OCI-LY1 (cell line): ENCODE measurements around the gene PTPN14.

Experiments
- H2AFZ ChIP-seq: fragments of 200-600 bp; sonication (generic), shearing (Covaris generic); 2 replicates; pipeline ENCODE4 v1.6.0; 2014; ENCODE audit warnings: antibody characterized with exemption, mild to moderate bottlenecking, low read length
- H3F3A ChIP-seq: fragments of 200-600 bp; sonication (generic), shearing (Covaris generic); 2 replicates; pipeline ENCODE4 v1.6.0; 2014; ENCODE audit warnings: mild to moderate bottlenecking, antibody characterized with exemption, low read length, moderate library complexity; ENCODE audit not compliant: insufficient read depth
- H3K27ac ChIP-seq: fragments of 200-600 bp; sonication (generic); 2 replicates; pipeline ENCODE4 v1.5.1; 2014; ENCODE audit warnings: low read length, mixed run types, mild to moderate bottlenecking, low read depth; ENCODE audit not compliant: poor library complexity, severe bottlenecking
- H3K27me3 ChIP-seq: fragments of 200-600 bp; sonication (generic); 2 replicates; pipeline ENCODE4 v1.6.0; 2014; ENCODE audit warnings: antibody characterized with exemption, mild to moderate bottlenecking, low read length, moderate library complexity; ENCODE audit not compliant: insufficient read depth
- H3K36me3 ChIP-seq: fragments of 200-600 bp; sonication (generic); 2 replicates; pipeline ENCODE4 v1.6.1; 2014; ENCODE audit warnings: mild to moderate bottlenecking, antibody characterized with exemption, low read length, moderate library complexity, mixed read lengths; ENCODE audit not compliant: insufficient read depth
- H3K4me1 ChIP-seq: fragments of 200-600 bp; sonication (generic); 2 replicates; pipeline ENCODE4 v1.5.1; 2014; ENCODE audit warnings: mild to moderate bottlenecking, low read length, moderate library complexity; ENCODE audit not compliant: insufficient read depth, severe bottlenecking
- H3K4me2 ChIP-seq: fragments of 200-600 bp; sonication (generic), shearing (Covaris generic); 2 replicates; pipeline ENCODE4 v1.6.1; 2014; ENCODE audit warnings: low read length
- H3K4me3 ChIP-seq: fragments of 200-600 bp; sonication (generic); 2 replicates; pipeline ENCODE4 v1.5.1; 2014; ENCODE audit warnings: low read length, low read depth, mild to moderate bottlenecking, mixed read lengths; ENCODE audit not compliant: poor library complexity, severe bottlenecking
- H3K79me2 ChIP-seq: fragments of 200-600 bp; shearing (Covaris generic); 2 replicates; pipeline ENCODE4 v1.6.1; 2016; ENCODE audit warnings: mixed run types, low read length, mixed read lengths; ENCODE audit not compliant: insufficient read depth
- H3K9ac ChIP-seq: fragments of 200-600 bp; sonication (generic), shearing (Covaris generic); 2 replicates; pipeline ENCODE4 v1.6.1; 2014; ENCODE audit warnings: mild to moderate bottlenecking, low read length, mixed read lengths
- H3K9me2 ChIP-seq: fragments of 200-600 bp; sonication (generic), shearing (Covaris generic); 2 replicates; pipeline ENCODE4 v1.6.1; 2014; ENCODE audit warnings: low read depth, mild to moderate bottlenecking, low read length, mixed read lengths
- H3K9me3 ChIP-seq: fragments of 200-600 bp; shearing (Covaris generic); 2 replicates; pipeline ENCODE4 v1.6.1; 2014; ENCODE audit warnings: low read length, mixed read lengths
- H4K20me1 ChIP-seq: fragments of 200-600 bp; sonication (generic), shearing (Covaris generic); 2 replicates; pipeline ENCODE4 v1.6.0; 2016; ENCODE audit warnings: mild to moderate bottlenecking, low read length; ENCODE audit not compliant: insufficient read depth
- CTCF ChIP-seq: fragments of 200-600 bp; sonication (generic), shearing (Covaris generic); IDR thresholded peaks from 2 replicates; pipeline ENCODE4 v1.5.1; 2017; ENCODE audit warnings: mild to moderate bottlenecking, antibody characterized with exemption, low read length, moderate library complexity, mixed read lengths
- EZH2 ChIP-seq: fragments of 200-600 bp; sonication (generic), shearing (Covaris generic); IDR thresholded peaks from 2 replicates; pipeline ENCODE4 v1.8.0; 2017; ENCODE audit warnings: borderline replicate concordance, mixed run types, mild to moderate bottlenecking, antibody characterized with exemption, low read length, moderate library complexity, mixed read lengths

PTPN14 gene

GRCh38 chr1:214574598-214575411 lies 23.4 kb upstream of the PTPN14 start:
- H3K79me2 ChIP-seq = no peaks in the 10 kb centered on the region
- H3K27ac ChIP-seq = no peak overlapping the region
- TF ChIP-seq CTCF (no peak), EZH2 (no peak)
- H3K9ac ChIP-seq = no peak overlapping the region
- H3K9me2 ChIP-seq = no peaks in the 10 kb centered on the region
- H3F3A ChIP-seq = no peaks in the 10 kb centered on the region
- no peaks in the 10 kb centered on the region for H3K36me3 ChIP-seq
- no peaks in the 10 kb centered on the region for H4K20me1 ChIP-seq
- no peaks in the 10 kb centered on the region for H3K27me3 ChIP-seq
- H3K4me1 ChIP-seq = no peaks in the 10 kb centered on the region
- no peak overlapping the region for H3K4me2 ChIP-seq
- H3K9me3 ChIP-seq = peaks cover 3% of the 10 kb centered on the region; the same call in 1 of the 2 replicates
- H2AFZ ChIP-seq = no peak overlapping the region
- no peak overlapping the region for H3K4me3 ChIP-seq

GRCh38 chr1:214573386-214574318 lies 22.2 kb upstream of the PTPN14 start:
- no peak overlapping the region for H3K9ac ChIP-seq
- no peaks in the 10 kb centered on the region for H3F3A ChIP-seq
- H3K79me2 ChIP-seq = no peaks in the 10 kb centered on the region
- no peaks in the 10 kb centered on the region for H4K20me1 ChIP-seq
- no peaks in the 10 kb centered on the region for H3K27me3 ChIP-seq
- no peak overlapping the region for H3K4me3 ChIP-seq
- no peak overlapping the region for H3K4me2 ChIP-seq
- TF ChIP-seq CTCF (no peak), EZH2 (no peak)
- H3K9me3 ChIP-seq = peaks cover 3% of the 10 kb centered on the region; the same call in 1 of the 2 replicates
- H3K9me2 ChIP-seq = no peaks in the 10 kb centered on the region
- H3K36me3 ChIP-seq = no peaks in the 10 kb centered on the region
- H3K27ac ChIP-seq = no peak overlapping the region
- H2AFZ ChIP-seq = no peak overlapping the region
- no peaks in the 10 kb centered on the region for H3K4me1 ChIP-seq

GRCh38 chr1:214571281-214571680 lies 19.9 kb upstream of the PTPN14 start:
- no peak overlapping the region for H2AFZ ChIP-seq
- no peak overlapping the region for H3K4me2 ChIP-seq
- H3K36me3 ChIP-seq = no peaks in the 10 kb centered on the region
- H3K9ac ChIP-seq = no peak overlapping the region
- H3K9me2 ChIP-seq = no peaks in the 10 kb centered on the region
- no peaks in the 10 kb centered on the region for H3F3A ChIP-seq
- H3K9me3 ChIP-seq = peaks cover 2% of the 10 kb centered on the region; the same call in 1 of the 2 replicates
- no peaks in the 10 kb centered on the region for H3K79me2 ChIP-seq
- no peaks in the 10 kb centered on the region for H3K27me3 ChIP-seq
- H3K27ac ChIP-seq = no peak overlapping the region
- TF ChIP-seq CTCF (no peak), EZH2 (no peak)
- no peaks in the 10 kb centered on the region for H4K20me1 ChIP-seq
- H3K4me1 ChIP-seq = no peaks in the 10 kb centered on the region
- no peak overlapping the region for H3K4me3 ChIP-seq
